Measurements from ENCODE around the gene OTOL1.
"Not testable (repeated sequence)": the region's sequence is repeated elsewhere in the genome, so short reads cannot be mapped to it uniquely, and the experiment has no call there.

Gene OTOL1

DNA sequence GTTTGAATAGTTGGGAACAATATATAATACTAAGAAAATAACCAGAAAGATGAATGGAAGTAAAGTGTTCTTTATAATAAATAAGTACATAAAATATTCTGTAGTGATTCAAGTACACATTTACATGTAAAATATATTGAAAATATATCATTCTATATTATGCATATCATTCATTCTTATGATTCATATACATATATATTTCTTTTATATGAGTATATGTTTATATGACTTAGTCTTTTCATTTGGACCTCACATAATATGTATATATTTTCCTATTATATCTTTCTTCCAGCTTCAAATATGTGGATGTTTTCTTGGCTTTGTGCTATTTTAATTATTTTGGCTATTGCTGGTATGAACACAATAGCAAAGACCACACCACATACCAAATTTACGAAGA is at the start of gene OTOL1:
OTOL1 (plus strand) TSS at position 301 of the 400 bp plus-strand sequence; CDS start at position 301, 0 bp downstream.
- no peak for DNase-seq (ENCODE audit: low read depth)

GRCh38 chr3:161449785-161450184 is 46.8 kb upstream of the OTOL1 start:
- no peak for DNase-seq (ENCODE audit: low read depth)

GRCh38 chr3:161452179-161452578 is 44.4 kb upstream of the OTOL1 start:
- DNase-seq (ENCODE audit: low read depth) = no peak

GRCh38 chr3:161454615-161455014 is 42.0 kb upstream of the OTOL1 start:
- DNase-seq (ENCODE audit: low read depth) = no peak

DNA sequence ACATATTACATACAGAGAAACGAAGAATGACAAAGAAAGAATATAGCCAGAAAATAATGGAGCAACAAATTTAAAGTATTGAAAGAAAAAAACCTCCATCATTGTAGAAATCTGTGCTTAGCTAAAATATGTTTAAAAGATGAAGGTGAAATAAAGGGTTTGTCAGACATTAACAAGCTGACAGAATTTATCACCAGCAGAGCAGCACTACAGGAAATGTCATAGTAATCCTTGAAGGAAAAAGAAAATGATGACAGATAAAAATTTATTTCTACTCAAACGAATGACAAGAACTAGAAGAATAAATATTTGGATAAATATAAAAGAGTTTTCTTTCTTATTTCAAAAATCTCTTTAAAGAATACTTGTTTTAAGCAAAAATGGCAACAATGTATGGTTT is 40.6 kb upstream of the OTOL1 start:
- DNase-seq (ENCODE audit: low read depth) = no peak

- DNase-seq (ENCODE audit: low read depth) = no peak
Measured at GRCh38 chr3:161462138-161462537, 34.5 kb upstream of the OTOL1 start.

DNA sequence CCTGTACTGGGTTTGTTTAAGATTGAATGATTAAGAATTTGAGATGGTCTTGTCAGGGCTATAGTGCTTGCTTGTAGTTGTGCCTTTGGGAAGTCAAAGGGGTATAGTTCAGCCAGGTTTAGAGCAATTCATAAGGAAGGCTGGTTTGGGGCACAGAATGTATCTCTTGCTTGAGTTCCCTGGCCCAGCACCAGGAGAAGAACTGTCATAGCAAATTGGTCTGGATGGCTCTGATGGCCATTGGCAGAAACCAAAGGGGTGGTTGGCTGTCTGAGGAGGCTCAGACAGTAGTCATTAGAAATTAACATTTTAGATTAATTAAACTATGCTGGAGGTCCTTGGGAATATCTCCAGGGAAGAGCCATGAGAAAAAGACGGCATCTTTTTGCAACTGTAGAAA is 25.4 kb upstream of the OTOL1 start:
- no peak for DNase-seq (ENCODE audit: low read depth)

GRCh38 chr3:161474139-161474538 is 22.5 kb upstream of the OTOL1 start:
- DNase-seq (ENCODE audit: low read depth) = no peak

- DNase-seq (ENCODE audit: low read depth) = no peak
Measured at GRCh38 chr3:161474741-161475140, 21.9 kb upstream of the OTOL1 start.

DNA sequence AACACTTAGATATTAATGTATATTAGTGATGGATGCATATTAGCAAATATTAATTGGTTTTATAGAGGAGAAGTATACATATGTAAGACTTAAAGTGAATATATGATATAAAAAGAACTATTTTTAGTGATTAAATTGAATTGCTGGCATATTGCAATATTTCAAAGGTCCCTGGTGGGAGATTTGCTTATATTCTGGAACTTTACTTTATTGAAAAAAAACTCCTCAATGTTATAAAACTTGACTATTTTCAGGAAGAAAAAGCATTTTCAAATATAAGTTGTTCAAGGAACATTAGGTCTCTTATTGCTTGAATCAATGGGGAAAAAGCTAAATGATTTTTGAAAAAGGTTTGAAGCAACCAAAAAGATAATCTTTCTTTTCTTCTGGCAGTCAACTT is 21.4 kb upstream of the OTOL1 start:
- DNase-seq (ENCODE audit: low read depth) = no peak

DNA sequence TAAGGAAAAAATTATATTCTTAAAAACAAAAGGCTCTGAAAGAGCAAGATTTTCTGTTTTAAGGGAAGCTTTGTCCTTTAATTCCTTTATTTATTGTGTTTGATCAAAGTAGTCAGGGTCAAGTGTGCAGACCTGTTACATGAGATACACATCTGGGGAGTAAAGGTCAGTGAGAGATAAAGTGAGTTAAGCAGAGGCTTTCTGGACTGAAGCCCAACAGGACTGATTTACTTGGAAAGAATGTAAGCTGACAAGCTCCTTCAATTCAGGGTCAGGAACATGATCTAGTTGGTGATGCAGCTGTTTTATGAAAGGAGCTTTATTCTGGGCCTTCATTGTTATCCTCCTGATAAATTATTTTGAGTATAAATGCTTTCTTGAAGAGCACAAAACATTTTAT is 20.7 kb upstream of the OTOL1 start:
- DNase-seq (ENCODE audit: low read depth) = no peak

DNA sequence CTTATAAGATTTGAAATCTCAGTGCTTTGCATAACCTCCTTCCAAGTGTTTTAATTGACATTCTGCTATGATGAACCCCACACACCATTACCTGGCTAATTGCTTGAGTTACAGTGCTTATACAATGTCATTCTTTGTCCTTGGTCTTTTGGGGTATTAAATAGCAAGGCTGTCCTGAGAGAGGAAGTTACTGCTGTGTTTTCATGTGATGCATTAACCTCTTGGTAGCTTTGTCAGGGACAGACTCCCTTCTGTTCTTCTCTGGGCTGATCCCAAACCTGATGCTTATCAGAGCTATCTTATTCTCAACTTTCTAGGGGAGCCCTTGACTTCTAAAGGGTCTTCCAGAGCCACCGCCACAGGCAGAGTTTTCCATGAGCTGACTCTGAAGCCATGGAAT is 12.4 kb upstream of the OTOL1 start:
- DNase-seq (ENCODE audit: low read depth) = no peak

DNA sequence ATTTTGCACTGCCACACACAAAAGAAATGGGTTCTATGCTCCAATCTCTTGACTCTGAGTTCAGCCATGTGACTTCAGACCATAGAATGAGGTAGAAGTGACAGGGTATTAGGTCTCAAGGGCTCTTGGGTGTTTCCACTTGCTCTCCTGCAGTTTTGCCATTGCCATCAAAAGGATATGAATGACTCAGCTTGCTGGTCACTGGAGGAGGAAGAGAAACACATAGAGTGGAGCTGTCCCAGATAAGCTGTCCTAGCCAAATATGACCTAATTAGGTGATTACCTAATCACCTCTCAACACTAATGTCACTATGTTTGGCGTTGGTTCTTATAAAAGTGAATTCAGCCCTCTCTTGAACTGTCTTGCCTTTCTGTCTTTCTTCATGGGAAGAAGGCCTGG is 8.3 kb upstream of the OTOL1 start:
- DNase-seq (ENCODE audit: low read depth) = not testable (repeated sequence)

GRCh38 chr3:161489395-161489794 is 7.2 kb upstream of the OTOL1 start:
- DNase-seq (ENCODE audit: low read depth) = no peak

DNA sequence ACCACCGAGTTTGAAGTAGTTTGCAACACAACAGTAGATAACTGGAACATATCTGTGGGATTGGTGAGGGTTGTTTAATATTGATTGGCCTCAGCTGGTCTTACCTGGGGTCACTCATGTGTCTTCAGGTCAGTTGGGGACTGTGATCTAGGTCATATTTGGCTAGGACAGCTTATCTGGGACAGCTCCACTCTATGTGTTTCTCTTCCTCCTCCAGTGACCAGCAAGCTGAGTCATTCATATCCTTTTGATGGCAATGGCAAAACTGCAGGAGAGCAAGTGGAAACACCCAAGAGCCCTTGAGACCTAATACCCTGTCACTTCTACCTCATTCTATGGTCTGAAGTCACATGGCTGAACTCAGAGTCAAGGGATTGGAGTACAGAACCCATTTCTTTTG is 5.8 kb upstream of the OTOL1 start:
- not testable (repeated sequence) for DNase-seq (ENCODE audit: low read depth)

GRCh38 chr3:161498259-161498921 is 1.8 kb downstream of the OTOL1 start:
- DNase-seq (ENCODE audit: low read depth) = no peak

DNA sequence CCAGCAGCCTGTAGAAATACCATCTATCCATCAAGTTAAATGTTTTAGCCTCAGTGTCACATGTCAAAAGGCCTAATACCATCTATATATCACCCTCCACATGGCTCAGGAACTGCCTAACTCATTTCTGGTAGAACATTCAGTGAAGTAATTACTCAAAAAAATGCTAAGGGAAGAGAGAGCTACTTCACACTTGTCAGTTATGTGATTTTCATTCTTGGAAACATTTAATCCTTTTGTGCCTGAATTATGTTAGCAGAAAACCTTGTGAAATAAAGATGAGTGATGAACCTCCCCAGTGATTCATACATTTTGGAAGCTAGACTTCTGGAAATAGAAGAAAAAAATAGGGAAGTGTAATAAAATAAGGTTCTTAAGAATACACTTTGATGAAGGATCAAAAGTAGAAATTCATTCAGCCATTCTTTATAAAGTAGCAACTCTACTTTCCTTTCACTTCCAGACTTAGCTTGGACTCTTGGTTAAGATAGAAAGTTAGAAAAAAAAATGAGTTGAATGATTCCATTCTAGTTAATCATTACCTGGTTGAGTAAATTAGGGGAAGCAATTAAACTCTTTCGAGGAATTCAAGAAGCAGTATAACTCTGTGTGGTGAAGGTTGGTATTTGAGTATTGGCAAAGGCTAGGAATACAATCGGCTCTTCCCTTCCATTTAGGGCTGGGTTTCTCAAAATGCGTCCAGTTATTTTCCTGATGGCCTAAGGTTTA is 3.6 kb downstream of the OTOL1 start:
- no peak for DNase-seq (ENCODE audit: low read depth)

DNA sequence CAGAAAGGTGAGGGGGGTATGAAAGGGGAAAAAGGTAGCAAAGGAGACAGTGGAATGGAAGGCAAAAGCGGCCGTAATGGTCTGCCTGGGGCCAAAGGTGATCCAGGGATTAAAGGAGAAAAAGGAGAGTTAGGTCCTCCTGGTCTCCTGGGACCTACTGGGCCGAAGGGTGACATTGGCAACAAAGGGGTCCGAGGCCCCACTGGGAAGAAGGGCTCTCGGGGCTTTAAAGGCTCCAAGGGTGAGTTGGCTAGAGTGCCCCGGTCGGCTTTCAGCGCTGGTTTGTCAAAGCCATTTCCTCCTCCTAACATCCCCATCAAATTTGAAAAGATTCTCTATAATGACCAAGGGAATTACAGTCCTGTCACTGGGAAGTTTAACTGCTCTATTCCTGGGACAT is 6.7 kb downstream of the OTOL1 start:
- no peak for DNase-seq (ENCODE audit: low read depth)

GRCh38 chr3:161508852-161509477 is 12.4 kb downstream of the OTOL1 start:
- no peak for DNase-seq (ENCODE audit: low read depth)

DNA sequence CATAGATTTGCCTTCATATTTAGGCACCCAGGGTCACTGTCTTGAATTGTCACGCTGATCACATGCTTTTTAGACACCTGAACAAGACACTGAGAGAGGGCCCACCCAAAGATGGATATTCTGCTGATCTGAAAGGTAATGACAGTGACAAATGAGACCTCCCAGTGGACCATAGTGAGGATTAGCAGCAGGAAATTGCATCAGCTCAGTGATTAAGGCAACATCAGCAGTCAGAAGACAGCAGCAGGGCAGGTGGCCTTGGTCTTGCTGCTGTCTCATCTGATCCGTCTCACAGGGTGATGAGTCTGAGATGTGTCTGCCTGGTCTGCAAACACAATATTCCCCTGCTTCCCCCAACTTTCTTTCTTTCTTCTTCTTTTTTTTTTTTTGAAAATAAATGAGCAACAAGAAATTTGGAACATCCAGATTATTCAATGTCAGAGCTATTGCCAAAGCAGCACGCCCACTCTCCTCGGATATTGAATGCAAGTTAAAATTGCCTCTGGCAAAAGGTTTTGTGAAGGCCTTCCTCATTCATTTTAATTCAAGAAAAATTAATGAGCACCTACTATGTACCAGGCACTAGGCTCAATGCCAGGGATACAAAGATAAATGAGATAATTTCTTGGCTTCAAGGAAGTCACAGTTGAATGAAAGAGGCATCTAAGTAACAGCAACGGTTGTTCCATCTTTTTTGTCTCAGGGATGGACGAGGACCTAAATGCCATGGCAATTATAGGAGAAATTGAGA is 14.1 kb downstream of the OTOL1 start:
- DNase-seq (ENCODE audit: low read depth) = no peak

GRCh38 chr3:161523916-161524315 is 27.3 kb downstream of the OTOL1 start:
- DNase-seq (ENCODE audit: low read depth) = no peak

- no peak for DNase-seq (ENCODE audit: low read depth)
Measured at GRCh38 chr3:161531930-161532329, 35.3 kb downstream of the OTOL1 start.

- DNase-seq (ENCODE audit: low read depth) = no peak
Measured at GRCh38 chr3:161540594-161540993, 44.0 kb downstream of the OTOL1 start.
